Posterior cingulate gyrus (tissue), 11 donors: ENCODE results near the gene ASNSD1.
"Not testable (repeated sequence)": the region's sequence is repeated elsewhere in the genome, so short reads cannot be mapped to it uniquely, and the experiment has no call there.

ENCODE experiments used
- DNase-seq, 10 donors: peaks; one replicate each; pipeline versions ENCODE4 v3.0.0 to v3.0.0-alpha.2; 2020 to 2021; ENCODE audit warnings: mixed read lengths in 3 of 10
- intact Hi-C: fragments of 100-400 bp; cut with DNase I; formaldehyde crosslinking; loops from one replicate; pipeline ENCODE4 v1.15.1; 2023

ASNSD1 gene

DNA sequence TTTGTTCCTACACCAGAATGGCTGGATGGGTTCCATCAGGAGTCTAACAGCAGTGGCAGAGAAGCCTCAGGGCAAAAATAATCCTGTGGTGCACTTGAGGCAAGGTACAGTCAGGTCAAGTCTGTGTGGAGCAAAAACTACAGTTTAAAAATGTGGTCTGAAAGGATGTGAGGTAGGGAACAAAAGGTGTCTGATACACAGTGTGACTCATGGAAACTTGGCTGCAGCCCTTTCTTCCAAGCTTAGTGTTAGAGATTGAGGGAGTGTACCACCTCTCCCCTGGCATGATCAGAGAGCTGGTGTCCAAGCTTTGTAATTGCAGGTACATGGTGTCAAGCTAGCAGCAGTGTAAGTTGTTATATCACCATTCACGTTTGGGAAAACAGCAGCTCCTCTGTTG is 22.1 kb downstream of the ASNSD1 start:
- DNase-seq = no peak
- intact Hi-C loops = no loop called here

DNA sequence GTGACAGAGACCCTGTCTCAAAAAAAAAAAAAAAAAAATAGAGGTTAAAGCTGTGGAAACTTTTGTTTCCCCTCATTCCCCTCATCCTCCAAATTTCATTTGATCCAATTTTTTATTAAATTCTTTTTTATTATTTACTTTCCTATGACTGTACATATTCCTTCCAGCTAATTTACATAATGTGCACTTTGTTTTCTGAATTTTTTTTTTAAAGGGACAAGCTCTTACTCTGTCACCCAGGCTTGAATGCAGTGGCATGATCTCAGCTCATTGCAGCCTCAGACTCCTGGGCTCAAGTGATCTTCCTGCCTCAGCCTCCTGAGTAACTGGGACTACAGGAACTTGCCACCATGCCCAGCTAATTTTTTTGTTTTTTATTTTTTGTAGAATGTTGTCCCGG is 23.6 kb downstream of the ASNSD1 start:
- no peak for DNase-seq
- intact Hi-C loops = no loop called here

DNA sequence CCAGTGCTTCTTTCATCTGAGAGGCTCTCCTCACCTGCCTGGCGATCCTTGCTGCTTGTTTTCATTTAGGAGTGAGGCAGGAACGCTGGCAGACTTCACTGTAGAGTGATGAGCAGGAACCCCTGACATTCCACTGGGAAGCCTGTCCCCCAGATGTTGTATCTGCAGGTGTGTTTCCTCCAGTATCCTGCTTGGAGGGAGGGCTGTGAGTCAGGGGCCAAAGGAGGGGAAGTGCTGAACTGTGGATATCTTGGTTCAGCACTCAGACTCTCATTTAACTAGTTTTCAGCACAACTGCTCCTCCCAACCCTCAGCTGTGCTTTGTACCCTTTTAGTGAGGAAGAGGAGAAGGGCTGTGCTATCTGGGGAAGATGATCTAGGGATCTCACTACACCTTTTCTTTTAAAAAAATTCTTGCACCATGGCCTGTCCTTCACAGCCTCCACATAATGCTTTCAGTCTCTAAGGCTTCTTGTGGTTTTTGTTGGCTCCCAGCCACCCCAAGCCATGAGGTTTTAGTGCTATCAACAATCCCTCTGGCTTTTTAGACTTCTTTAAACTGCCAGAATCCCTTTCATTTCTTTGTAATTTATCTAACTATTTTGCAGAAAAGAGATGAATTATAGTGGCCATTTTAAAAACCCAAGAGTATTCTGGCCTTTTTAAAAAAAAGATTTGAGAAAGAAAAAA is 24.4 kb downstream of the ASNSD1 start:
- intact Hi-C loops = no loop called here
- no peak for DNase-seq

DNA sequence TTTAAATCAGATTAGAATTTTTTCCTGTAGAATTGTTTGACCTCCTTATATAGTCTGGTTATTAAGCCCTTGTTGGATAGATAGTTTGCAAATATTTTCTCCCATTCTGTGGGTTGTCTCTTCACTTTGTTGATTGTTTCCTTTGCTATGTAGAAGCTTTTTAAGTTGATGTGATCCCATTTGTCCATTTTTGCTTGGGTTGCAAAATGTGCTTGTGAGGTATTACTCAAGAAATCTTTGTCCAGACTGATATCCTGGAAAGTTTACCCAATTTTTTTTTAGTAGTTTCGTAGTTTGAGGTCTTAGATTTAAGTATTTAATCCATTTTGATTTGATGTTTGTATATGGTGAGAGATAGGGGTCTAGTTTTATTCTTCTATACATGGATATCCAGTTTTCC is 26.5 kb downstream of the ASNSD1 start:
- DNase-seq, intact Hi-C loops: not testable (repeated sequence)

DNA sequence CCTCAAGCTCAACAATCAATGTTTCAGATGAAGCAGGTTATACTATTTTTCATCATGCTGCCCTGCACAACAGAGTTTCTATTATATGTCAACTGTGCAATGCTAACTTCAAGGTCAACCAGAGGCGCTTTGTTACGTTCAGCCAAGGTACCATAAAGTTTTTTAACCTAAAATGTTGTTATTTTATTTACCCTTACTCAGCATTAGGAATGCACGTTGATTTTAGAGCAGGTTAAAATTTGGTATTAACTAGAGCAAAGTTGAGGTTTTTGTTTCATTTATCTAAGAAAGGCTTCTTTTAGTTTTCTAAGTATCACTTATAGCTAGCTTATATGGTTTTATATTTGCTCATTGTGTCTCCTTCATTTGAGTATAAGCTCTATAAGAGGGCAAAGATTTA is 35.0 kb downstream of the ASNSD1 start:
- no peak for DNase-seq
- intact Hi-C loops = no loop called here

DNA sequence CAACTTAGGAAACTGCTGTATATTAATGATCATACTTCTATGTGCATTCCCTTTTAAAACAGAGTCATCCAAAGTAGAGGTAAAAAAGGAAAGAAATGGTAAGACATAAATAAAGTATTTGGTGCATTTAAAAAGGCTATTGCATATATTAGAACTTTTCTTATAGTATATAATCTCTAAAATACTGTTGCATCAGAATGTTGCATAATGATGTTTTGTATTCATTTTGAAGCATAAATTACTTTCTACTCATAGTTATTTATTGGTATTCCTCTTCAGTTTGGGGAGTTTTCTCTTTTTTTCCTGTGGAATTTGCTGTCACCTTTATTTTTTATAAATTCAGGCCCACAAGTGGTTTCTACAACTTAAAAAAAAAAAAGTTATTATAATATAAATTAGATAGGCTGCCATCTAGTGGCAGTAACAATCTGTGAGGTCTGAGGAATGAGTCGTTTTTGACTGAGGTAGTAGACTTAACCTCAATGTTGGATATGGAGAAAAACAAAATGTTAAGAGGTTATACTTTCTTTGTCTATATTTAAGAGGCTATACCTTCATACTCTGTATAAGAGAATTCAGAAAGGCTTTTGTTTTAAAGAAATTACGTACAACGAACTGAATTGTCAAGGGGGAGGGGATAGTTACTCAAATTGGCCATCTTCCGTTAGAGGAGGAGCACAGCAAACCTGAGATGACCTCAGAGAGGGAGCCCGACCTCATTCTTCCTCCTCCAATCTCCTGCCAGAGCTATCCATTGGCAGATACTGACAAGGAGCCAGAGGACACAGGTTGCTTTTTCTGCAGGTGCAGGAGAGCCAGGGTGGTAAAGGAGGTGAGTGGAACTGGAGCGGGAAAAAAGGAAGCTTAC is 37.0 kb downstream of the ASNSD1 start:
- intact Hi-C loops = loop anchor here (1.0 kb wide), 1 partner anchor 37 kb away; the partner anchor contains the start of gene ASNSD1
- DNase-seq = peak in 1 of 10 donors; percentile 15

DNA sequence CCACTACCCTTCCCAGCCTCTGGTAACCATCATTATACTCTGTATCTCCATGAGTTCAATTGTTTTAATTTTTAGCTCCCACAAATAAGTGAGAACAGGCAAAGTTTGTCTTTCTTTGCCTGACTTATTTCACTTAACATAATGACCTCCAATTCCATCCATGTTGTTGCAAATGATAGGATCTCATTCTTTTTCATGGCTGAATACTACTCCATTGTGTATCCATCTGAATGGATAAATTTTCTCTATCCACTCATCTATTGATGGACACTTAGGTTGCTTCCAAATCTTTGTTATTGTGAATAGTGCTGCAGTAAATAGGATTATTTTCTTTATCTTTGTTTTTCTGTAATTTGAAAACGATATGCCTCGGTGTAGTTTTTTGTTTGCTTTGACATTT is 39.4 kb downstream of the ASNSD1 start:
- intact Hi-C loops = no loop called here
- no peak for DNase-seq

DNA sequence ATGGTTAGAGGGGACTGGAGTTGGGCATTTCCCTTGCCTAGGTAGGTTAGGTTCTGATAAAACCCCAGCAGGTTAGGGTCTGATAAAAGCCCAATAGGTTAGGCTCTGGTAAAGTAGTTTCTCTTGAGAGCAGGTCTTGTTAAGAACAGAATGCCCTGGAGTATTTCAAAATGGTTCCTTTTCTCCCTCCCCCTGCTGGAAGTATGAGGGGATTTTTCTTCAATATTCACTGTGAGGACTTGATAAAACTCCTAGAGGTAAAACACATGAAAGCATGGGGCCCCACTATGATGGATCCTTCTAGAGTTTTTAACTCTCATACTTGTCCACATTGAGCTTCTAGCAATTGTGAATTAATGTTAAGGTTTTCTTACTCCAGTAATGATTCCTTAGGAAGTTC is 40.8 kb downstream of the ASNSD1 start:
- intact Hi-C loops = no loop called here
- no peak for DNase-seq

DNA sequence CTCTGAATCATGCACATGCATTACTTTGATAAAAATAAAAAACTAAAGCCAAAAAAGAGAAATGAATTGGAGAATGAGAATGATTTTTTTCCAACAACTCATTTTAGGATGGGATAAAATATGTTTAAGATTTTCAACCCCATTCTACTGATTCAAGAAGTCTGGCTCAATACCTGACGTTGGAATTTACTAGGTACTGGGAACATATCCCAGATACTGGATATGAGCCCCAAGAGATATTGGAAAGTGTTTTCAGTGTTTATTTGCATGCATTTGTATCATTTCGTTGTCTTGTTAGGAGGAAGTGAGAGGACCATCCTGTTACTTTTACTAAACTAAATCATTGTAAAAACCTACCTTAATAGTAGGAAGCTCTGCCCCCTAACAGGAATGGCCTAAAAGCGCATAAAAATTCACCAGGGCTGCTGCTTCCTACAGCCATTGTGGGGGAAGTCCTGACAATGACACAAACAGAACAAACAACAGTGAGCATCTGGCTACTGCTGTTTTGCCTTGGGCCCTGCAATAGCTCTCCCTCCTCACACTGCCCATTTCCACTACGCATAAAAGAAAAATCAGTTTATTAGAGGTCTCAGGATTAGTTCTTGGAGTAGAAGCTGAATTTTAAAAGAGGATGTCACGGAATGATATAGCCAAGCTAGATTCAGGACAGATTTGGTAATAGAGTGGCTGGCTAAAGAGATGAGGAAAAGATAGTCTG is 48.4 kb downstream of the ASNSD1 start:
- DNase-seq = no peak
- intact Hi-C loops = no loop called here

DNA sequence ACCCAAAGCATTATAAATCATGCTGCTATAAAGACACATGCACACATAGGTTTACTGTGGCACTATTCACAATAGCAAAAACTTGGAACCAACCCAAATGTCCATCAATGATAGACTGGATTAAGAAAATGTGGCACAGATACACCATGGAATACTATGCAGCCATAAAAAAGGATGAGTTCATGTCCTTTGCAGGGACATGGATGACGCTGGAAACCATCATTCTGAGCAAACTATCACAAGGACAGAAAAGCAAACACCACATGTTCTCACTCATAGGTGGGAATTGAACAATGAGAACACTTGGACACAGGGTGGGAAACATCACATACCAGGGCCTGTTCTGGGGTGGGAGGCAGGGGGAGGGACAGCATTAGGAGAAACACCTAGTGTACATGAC is 56.3 kb downstream of the ASNSD1 start:
- DNase-seq, intact Hi-C loops: not testable (repeated sequence)

DNA sequence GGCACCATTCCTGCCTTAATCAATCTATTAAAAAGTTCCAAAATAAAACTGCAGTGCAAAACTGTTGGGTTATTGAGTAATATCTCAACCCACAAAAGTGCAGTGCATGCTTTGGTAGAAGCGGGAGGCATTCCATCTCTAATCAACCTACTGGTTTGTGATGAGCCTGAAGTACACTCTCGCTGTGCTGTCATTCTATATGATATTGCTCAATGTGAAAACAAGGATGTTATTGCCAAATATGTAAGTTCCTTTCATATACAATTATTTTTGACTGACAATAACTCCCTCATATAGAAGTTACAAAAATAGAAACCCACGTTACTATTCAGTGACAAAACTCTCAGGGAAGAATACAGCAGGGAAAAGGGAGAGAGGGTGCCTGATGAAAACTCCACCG is 58.3 kb downstream of the ASNSD1 start:
- intact Hi-C loops = no loop called here
- no peak for DNase-seq
